ENCODE measurements around the gene ACSL4.

DNA sequence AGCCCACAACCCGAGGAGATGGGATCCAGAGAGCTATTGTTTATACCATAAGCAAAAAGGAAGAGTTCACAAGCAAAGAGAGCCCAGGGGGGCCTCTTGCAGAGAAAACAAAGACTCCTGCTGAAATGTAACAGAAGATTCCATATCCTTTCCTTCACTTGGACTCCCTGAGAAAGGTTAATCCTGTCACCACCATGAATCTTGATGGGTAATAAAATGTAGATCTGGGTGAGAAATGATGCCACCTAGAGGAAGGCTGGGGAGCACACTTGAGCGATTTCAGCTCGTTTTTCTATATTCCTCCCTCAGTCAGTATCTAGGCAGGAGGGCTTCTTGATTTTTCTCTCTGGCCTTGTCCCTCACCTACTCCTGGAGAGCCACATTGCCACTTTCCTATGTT is 97.9 kb downstream of the ACSL4 start:
- TF ChIP-seq, protein P1, sequence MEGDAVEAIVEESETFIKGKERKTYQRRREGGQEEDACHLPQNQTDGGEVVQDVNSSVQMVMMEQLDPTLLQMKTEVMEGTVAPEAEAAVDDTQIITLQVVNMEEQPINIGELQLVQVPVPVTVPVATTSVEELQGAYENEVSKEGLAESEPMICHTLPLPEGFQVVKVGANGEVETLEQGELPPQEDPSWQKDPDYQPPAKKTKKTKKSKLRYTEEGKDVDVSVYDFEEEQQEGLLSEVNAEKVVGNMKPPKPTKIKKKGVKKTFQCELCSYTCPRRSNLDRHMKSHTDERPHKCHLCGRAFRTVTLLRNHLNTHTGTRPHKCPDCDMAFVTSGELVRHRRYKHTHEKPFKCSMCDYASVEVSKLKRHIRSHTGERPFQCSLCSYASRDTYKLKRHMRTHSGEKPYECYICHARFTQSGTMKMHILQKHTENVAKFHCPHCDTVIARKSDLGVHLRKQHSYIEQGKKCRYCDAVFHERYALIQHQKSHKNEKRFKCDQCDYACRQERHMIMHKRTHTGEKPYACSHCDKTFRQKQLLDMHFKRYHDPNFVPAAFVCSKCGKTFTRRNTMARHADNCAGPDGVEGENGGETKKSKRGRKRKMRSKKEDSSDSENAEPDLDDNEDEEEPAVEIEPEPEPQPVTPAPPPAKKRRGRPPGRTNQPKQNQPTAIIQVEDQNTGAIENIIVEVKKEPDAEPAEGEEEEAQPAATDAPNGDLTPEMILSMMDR (conservative IDR thresholded peaks at IDR 0.05 in 1 of 2, IDR thresholded peaks at IDR 0.05 in 1 of 2; ENCODE audit: low read depth in 1 of 2, low read length in 2 of 2), result peak; percentile 30 to 58
- TF ChIP-seq EZH2 (IDR thresholded peaks at IDR 0.05; ENCODE audit: low read length, missing control alignments), result no peak

Measured in fibroblast of lung (primary cell).